Measurements from ENCODE around the gene MPPED1. TPM values are rescaled to one million over a fixed set of nuclear protein-coding genes. Genes with fewer than 3 reads are reported as not detected.

Gene MPPED1
- total RNA-seq, 2 donors from 2014 or later: not detected

GRCh38 chr22:43508489-43508888, 96.7 kb downstream of the MPPED1 start:
- H3K27me3 Mint-ChIP-seq: no peaks in the 10 kb centered on the region
- no peaks in the 10 kb centered on the region for H3K36me3 Mint-ChIP-seq
- ATAC-seq: no peak
- no peak overlapping the region for H3K27ac Mint-ChIP-seq
- no peak overlapping the region for H3K4me3 Mint-ChIP-seq
- H3K4me1 Mint-ChIP-seq (ENCODE audit: low read depth in 2 of 2): no peaks in the 10 kb centered on the region
- no peaks in the 10 kb centered on the region for H3K9me3 Mint-ChIP-seq
- DNase-seq (ENCODE audit: low spot score): no peak

- DNase-seq (ENCODE audit: low spot score): no peak
- Mint-ChIP-seq H3K4me1 (ENCODE audit: low read depth in 2 of 2) (no peaks in the 10 kb centered on the region), H3K36me3 (no peaks in the 10 kb centered on the region), H3K27me3 (no peaks in the 10 kb centered on the region), H3K27ac (no peak overlapping the region), H3K4me3 (no peak overlapping the region), H3K9me3 (no peaks in the 10 kb centered on the region)
- no peak for ATAC-seq
Observed at GRCh38 chr22:43509337-43509736, 97.5 kb downstream of the MPPED1 start.

- Mint-ChIP-seq H3K4me3 (no peak overlapping the region), H3K9me3 (no peaks in the 10 kb centered on the region), H3K27me3 (no peaks in the 10 kb centered on the region)
Observed at GRCh38 chr22:43510281-43511070, 98.7 kb downstream of the MPPED1 start.

GRCh38 chr22:43511276-43511910, 99.6 kb downstream of the MPPED1 start:
- Mint-ChIP-seq H3K27ac (no peak overlapping the region), H3K27me3 (no peaks in the 10 kb centered on the region), H3K4me1 (ENCODE audit: low read depth in 2 of 2) (no peaks in the 10 kb centered on the region), H3K9me3 (no peaks in the 10 kb centered on the region), H3K4me3 (no peak overlapping the region), H3K36me3 (no peaks in the 10 kb centered on the region)
- no peak for DNase-seq (ENCODE audit: low spot score)
- no peak for ATAC-seq

More at GRCh38 chr22:43510281-43511070, 98.7 kb downstream of the MPPED1 start:
- DNase-seq (ENCODE audit: low spot score) (no peak), ATAC-seq (no peak)
- no peak overlapping the region for H3K27ac Mint-ChIP-seq
- no peaks in the 10 kb centered on the region for H3K36me3 Mint-ChIP-seq
- H3K4me1 Mint-ChIP-seq (ENCODE audit: low read depth in 2 of 2): no peaks in the 10 kb centered on the region

- no peaks in the 10 kb centered on the region for H3K36me3 Mint-ChIP-seq
- no peaks in the 10 kb centered on the region for H3K27me3 Mint-ChIP-seq
- no peak overlapping the region for H3K27ac Mint-ChIP-seq
- no peaks in the 10 kb centered on the region for H3K4me1 Mint-ChIP-seq (ENCODE audit: low read depth in 2 of 2)
- DNase-seq (ENCODE audit: low spot score) (no peak), ATAC-seq (no peak)
- H3K4me3 Mint-ChIP-seq: no peak overlapping the region
- no peaks in the 10 kb centered on the region for H3K9me3 Mint-ChIP-seq
Observed at GRCh38 chr22:43512279-43512678, 100.5 kb downstream of the MPPED1 start.

GRCh38 chr22:43514476-43515157, 102.8 kb downstream of the MPPED1 start:
- H3K4me1 Mint-ChIP-seq (ENCODE audit: low read depth in 2 of 2): no peaks in the 10 kb centered on the region
- no peak for ATAC-seq
- no peaks in the 10 kb centered on the region for H3K27me3 Mint-ChIP-seq
- H3K36me3 Mint-ChIP-seq: no peaks in the 10 kb centered on the region
- no peak overlapping the region for H3K4me3 Mint-ChIP-seq
- no peak for DNase-seq (ENCODE audit: low spot score)
- H3K9me3 Mint-ChIP-seq: no peaks in the 10 kb centered on the region
- no peak overlapping the region for H3K27ac Mint-ChIP-seq

- ATAC-seq (no peak), DNase-seq (ENCODE audit: low spot score) (no peak)
- Mint-ChIP-seq H3K4me1 (ENCODE audit: low read depth in 2 of 2) (peaks cover 1 to 2% of the 10 kb centered on the region in 2 donors), H3K4me3 (no peak overlapping the region), H3K27me3 (peaks cover 0 to 7% of the 10 kb centered on the region in 2 donors), H3K9me3 (no peaks in the 10 kb centered on the region), H3K27ac (no peak overlapping the region), H3K36me3 (no peaks in the 10 kb centered on the region)
Observed at GRCh38 chr22:43515411-43515810, 103.6 kb downstream of the MPPED1 start.

- Mint-ChIP-seq H3K9me3 (no peaks in the 10 kb centered on the region), H3K4me1 (ENCODE audit: low read depth in 2 of 2) (peaks cover 4 to 6% of the 10 kb centered on the region in 2 donors), H3K27me3 (peaks cover 0 to 10% of the 10 kb centered on the region in 2 donors), H3K27ac (no peak overlapping the region), H3K36me3 (no peaks in the 10 kb centered on the region), H3K4me3 (no peak overlapping the region)
- ATAC-seq: no peak
- no peak for DNase-seq (ENCODE audit: low spot score)
Observed at GRCh38 chr22:43515902-43516301, 104.1 kb downstream of the MPPED1 start.

GRCh38 chr22:43516386-43516785, 104.6 kb downstream of the MPPED1 start:
- Mint-ChIP-seq H3K4me1 (ENCODE audit: low read depth in 2 of 2) (peaks cover 4 to 6% of the 10 kb centered on the region in 2 donors), H3K36me3 (no peaks in the 10 kb centered on the region), H3K27me3 (peaks cover 0 to 10% of the 10 kb centered on the region in 2 donors), H3K27ac (no peak overlapping the region), H3K4me3 (no peak overlapping the region), H3K9me3 (no peaks in the 10 kb centered on the region)
- no peak for DNase-seq (ENCODE audit: low spot score)
- no peak for ATAC-seq

- no peak overlapping the region for H3K27ac Mint-ChIP-seq
Observed at GRCh38 chr22:43516996-43517635, 105.3 kb downstream of the MPPED1 start.

GRCh38 chr22:43520632-43521039, 108.8 kb downstream of the MPPED1 start:
- DNase-seq (ENCODE audit: low spot score) (peak; percentile 13), ATAC-seq (peak; percentile 59 to 80)
- H3K4me3 Mint-ChIP-seq: peak overlapping the region; percentile 49
- H3K36me3 Mint-ChIP-seq: no peaks in the 10 kb centered on the region
- H3K9me3 Mint-ChIP-seq: no peaks in the 10 kb centered on the region
- H3K27ac Mint-ChIP-seq: peak overlapping the region in 1 of 2 donors; percentile 6
- H3K27me3 Mint-ChIP-seq: peaks cover 7 to 20% of the 10 kb centered on the region in 2 donors
- H3K4me1 Mint-ChIP-seq (ENCODE audit: low read depth in 2 of 2): peaks cover 4 to 6% of the 10 kb centered on the region in 2 donors

More at GRCh38 chr22:43516996-43517635, 105.3 kb downstream of the MPPED1 start:
- Mint-ChIP-seq H3K36me3 (no peaks in the 10 kb centered on the region), H3K4me3 (no peak overlapping the region), H3K27me3 (peaks cover 0 to 10% of the 10 kb centered on the region in 2 donors), H3K4me1 (ENCODE audit: low read depth in 2 of 2) (peaks cover 4 to 6% of the 10 kb centered on the region in 2 donors), H3K9me3 (no peaks in the 10 kb centered on the region)
- DNase-seq (ENCODE audit: low spot score) (no peak), ATAC-seq (peak in 1 of 2 donors; percentile 30)

- Mint-ChIP-seq H3K27me3 (peaks cover 11 to 21% of the 10 kb centered on the region in 2 donors), H3K9me3 (no peaks in the 10 kb centered on the region), H3K4me1 (ENCODE audit: low read depth in 2 of 2) (peaks cover 4 to 6% of the 10 kb centered on the region in 2 donors), H3K4me3 (no peak overlapping the region), H3K36me3 (no peaks in the 10 kb centered on the region), H3K27ac (no peak overlapping the region)
- no peak for ATAC-seq
- no peak for DNase-seq (ENCODE audit: low spot score)
Observed at GRCh38 chr22:43521716-43522115, 109.9 kb downstream of the MPPED1 start.

- ATAC-seq (no peak), DNase-seq (ENCODE audit: low spot score) (peak; percentile 28)
- Mint-ChIP-seq H3K9me3 (no peaks in the 10 kb centered on the region), H3K4me3 (no peak overlapping the region), H3K4me1 (ENCODE audit: low read depth in 2 of 2) (no peaks in the 10 kb centered on the region), H3K36me3 (no peaks in the 10 kb centered on the region), H3K27me3 (peaks cover 11% of the 10 kb centered on the region in 2 donors), H3K27ac (no peak overlapping the region)
Observed at GRCh38 chr22:43526117-43526655, 114.4 kb downstream of the MPPED1 start.

All from natural killer cell treated with Interleukin-12 subunit alpha and Interleukin-12 subunit beta and Interleukin-15 and Interleukin-18, amount 100 ng/mL, for 72 hours (primary cell).